ENCODE results near the gene MRPS12. TPM values are rescaled to one million over a fixed set of nuclear protein-coding genes. Genes with fewer than 3 reads are reported as not detected.

Gene MRPS12
- total RNA-seq, 1 donor from 2014 or later, result 17.1 TPM

GRCh38 chr19:38970664-38971532 is 40.2 kb downstream of the MRPS12 start:
- DNase-seq (ENCODE audit: low spot score in 2 of 2) (no peak), FAIRE-seq (no peak)

GRCh38 chr19:38971672-38972071 is 40.9 kb downstream of the MRPS12 start:
- FAIRE-seq, result no peak
- DNase-seq (ENCODE audit: low spot score in 2 of 2), result no peak

DNA sequence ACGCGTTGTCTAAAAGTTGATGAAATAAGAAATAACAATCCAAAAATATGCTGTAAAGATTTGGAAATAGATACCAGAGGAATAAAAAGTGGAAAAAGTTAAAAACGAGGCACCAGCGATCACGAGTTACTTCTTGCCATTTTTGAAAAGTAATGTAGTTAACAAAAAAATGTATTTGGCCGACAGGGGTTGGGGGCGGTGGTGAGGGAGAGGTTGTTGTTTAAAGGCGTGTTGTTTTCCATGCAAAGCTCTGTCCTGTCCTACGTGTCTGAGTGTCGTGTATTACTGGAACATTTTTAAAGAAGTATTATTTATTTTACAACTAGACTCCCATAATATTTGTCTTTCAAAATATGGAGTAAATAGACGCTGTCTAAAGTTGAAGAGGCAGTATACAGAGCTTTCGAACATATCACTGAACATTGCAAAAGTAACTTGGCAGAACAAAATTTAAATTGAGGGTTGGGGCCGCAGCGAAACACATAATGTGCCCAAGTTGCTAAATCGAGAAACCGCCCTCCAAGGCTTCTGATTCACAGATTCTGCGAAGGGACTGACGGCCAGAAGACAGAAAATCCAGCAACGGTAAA is 44.0 kb downstream of the MRPS12 start:
- DNase-seq (ENCODE audit: low spot score in 2 of 2) (no peak), FAIRE-seq (no peak)

DNA sequence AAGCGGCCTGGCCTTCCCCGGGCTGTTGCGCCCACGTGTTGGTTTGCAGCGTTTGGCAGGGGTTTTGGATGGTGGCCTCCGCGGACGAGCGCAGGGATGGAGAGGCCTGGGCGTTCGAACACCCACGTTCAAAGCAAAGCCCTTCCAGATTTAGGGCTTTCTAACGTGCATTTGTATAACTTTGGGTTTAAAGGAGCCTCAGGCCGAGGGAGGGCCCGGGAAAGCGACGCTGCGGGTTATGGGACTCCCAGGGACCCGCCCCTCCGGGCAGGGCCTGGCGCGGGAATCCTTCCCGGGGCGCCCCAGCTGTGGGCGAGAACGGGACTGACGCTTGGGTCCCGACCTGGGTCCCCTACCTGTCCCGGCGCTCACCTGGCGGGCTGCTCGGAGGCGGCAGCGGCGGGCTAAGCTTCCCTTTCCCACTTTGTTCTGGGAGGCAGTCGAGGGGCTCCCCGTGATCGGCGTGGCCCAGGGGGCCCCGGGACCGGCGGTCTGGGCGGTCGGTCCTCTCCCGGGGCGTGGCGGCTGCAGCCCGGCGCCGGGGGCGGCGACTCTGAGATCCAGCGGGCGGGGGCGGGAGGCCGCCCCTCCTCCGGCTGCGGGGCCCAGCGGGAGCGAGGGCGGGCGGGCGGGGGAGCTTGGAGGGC is 44.6 kb downstream of the MRPS12 start, which contains the start of gene FBXO17:
Gene FBXO17 (minus strand): TSS at position 529 of the 647 bp plus-strand sequence. CDS start 25,423 bp downstream, outside the sequence.
- FAIRE-seq (no peak), DNase-seq (ENCODE audit: low spot score in 2 of 2) (peak; percentile 40 to 45)

DNA sequence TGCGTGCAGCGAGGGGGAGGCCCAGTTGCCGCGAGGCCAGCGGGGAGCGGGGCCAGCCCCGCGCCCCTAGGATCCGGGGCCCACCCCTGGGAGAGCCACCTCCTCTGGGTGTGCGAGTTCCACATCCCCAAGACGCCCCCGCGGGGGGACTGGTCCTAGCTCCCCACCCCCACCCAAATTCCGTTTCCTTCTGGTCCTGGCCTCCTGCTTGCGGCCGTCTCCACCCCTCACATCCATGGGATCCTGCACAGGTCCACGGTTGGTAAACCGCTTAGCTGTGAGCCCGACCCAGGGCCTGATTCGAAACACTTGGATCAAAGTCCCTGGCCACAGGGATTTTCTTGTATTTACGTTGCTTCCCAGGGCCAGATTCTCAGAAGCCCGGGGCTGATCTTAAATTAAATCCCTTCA is 45.1 kb downstream of the MRPS12 start:
- no peak for DNase-seq (ENCODE audit: low spot score in 2 of 2)
- FAIRE-seq, result no peak

GRCh38 chr19:38977445-38978325 is 46.9 kb downstream of the MRPS12 start:
- FAIRE-seq (no peak), DNase-seq (ENCODE audit: low spot score in 2 of 2) (no peak)

DNA sequence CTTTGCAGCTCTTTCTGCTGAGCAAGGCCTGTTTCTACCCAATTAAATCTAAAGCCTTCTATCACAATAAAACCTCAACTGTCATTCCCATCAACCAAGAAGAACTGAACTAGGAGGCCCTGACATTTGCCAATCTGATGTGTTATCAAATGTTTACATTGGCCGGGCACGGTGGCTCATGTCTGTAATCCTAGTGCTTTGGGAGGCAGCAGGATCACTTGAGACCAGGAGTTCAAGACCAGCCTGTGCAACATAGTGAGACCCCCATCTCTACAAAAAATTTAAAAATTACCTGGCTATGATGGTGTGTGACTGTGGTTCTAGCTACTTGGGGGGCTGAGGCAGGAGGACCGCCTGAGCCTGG is 47.6 kb downstream of the MRPS12 start:
- no peak for FAIRE-seq

DNA sequence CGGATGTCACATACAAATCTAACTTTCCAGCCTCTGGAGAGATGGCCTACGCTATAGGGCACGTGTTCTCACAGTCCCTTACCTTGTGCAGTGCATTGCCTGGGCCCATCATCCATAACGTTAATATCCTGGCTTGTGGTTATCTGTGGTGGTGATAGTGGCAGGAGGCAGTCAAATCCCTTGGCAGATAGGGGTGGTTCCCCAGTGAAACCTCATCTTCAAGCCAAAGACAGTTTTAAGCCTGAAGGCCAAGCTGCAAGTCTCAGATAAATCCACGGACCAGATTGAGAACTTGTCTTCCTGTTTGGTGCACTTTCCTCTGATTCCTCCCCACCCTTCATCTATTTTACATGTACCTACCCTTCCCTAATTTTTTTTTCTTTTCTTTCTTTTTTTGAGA is 49.1 kb downstream of the MRPS12 start:
- DNase-seq (ENCODE audit: low spot score in 2 of 2) (no peak), FAIRE-seq (no peak)

More for the DNA sequence above, 47.6 kb downstream of the MRPS12 start:
- DNase-seq (ENCODE audit: low spot score in 2 of 2), result no peak

DNA sequence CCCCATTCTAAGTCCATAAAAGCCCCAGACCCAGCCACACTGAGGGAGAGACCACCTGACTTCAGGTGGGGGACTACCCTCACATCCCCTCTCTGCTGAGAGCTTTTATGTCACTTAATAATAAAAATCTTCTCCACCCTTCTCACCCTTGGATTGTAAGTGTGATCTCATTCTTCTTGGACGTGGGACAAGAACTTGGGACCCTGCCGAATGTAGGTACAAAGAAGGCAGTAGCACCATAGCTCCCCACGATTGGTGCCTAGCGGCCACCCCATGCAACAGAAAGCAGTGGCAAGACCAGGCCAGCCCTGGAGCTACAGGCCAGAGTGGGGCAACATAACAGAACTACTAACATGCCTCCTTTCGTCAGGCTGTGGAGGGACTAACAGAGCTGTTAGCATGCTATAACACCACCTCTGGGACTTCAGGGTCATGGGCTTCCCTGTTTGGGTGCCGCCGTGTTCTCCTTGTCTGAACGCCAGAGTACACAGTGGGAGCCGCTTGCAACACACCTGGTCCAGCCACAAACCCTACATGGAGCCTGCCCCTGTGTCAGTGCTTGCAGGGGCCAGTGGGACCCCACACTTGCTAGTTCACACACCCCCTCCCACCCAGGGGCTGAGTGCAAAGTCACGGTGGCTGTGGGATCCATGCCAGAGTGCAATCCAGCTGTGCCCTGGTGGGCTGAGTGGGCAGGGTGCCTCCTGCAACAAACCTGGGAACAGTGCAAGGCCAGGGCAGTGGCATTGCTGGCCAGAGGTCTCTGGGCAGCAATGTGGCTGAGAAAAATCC is 50.0 kb downstream of the MRPS12 start:
- FAIRE-seq (no peak), DNase-seq (ENCODE audit: low spot score in 2 of 2) (no peak)

Other genes starting within 250 kb of the MRPS12 start
- gene CAPN12, start 186.5 kb upstream of the MRPS12 start, total RNA-seq, result under 0.01 TPM
- not detected for gene LGALS7, start 157.4 kb upstream of the MRPS12 start, total RNA-seq
- gene LGALS7B, start 141.7 kb upstream of the MRPS12 start, total RNA-seq, result not detected
- under 0.01 TPM for gene LGALS4, start 118.0 kb upstream of the MRPS12 start, total RNA-seq
- gene ECH1, start 99.2 kb upstream of the MRPS12 start, total RNA-seq, result 15.1 TPM
- 372 TPM for gene HNRNPL, start 81.0 kb upstream of the MRPS12 start, total RNA-seq
- 5.3 TPM for gene RINL, start 52.7 kb upstream of the MRPS12 start, total RNA-seq
- gene SIRT2, start 31.3 kb upstream of the MRPS12 start, total RNA-seq, result 56.7 TPM
- gene NFKBIB, start 31.0 kb upstream of the MRPS12 start, total RNA-seq, result 3.3 TPM
- gene CCER2, start 18.8 kb upstream of the MRPS12 start, total RNA-seq, result 1.6 TPM
- gene SARS2, start 181 bp upstream of the MRPS12 start, total RNA-seq, result 6.9 TPM
- gene FBXO17, start 44.8 kb downstream of the MRPS12 start, total RNA-seq, result 4.5 TPM
- gene FBXO27, start 101.6 kb downstream of the MRPS12 start, total RNA-seq, result 8.6 TPM
- not detected for gene ACP7, start 153.4 kb downstream of the MRPS12 start, total RNA-seq
- 0.82 TPM for gene PAK4, start 194.8 kb downstream of the MRPS12 start, total RNA-seq

Data from frontal cortex (tissue), 4 donors.